Rectal smooth muscle tissue (tissue), 1 donor: ENCODE results near the gene OSBP2.

Experiments used
- H3K27ac ChIP-seq: one replicate; pipeline ENCODE4 v1.7.0; 2013; ENCODE audit warnings: low read depth, low read length, inconsistent platforms
- H3K27me3 ChIP-seq: one replicate; pipeline ENCODE4 v1.7.0; 2013; ENCODE audit warnings: low read length; ENCODE audit not compliant: control insufficient read depth, insufficient read depth
- H3K36me3 ChIP-seq: one replicate; pipeline ENCODE4 v1.7.0; 2013; ENCODE audit warnings: low read length; ENCODE audit not compliant: control insufficient read depth, insufficient read depth
- H3K4me1 ChIP-seq: one replicate; pipeline ENCODE4 v1.7.0; 2013; ENCODE audit warnings: low read length; ENCODE audit not compliant: control insufficient read depth, insufficient read depth
- H3K4me3 ChIP-seq: one replicate; pipeline ENCODE4 v1.7.0; 2013; ENCODE audit warnings: low read length
- H3K9ac ChIP-seq: one replicate; pipeline ENCODE4 v1.7.0; 2013; ENCODE audit warnings: low read length

Gene OSBP2, protein sequence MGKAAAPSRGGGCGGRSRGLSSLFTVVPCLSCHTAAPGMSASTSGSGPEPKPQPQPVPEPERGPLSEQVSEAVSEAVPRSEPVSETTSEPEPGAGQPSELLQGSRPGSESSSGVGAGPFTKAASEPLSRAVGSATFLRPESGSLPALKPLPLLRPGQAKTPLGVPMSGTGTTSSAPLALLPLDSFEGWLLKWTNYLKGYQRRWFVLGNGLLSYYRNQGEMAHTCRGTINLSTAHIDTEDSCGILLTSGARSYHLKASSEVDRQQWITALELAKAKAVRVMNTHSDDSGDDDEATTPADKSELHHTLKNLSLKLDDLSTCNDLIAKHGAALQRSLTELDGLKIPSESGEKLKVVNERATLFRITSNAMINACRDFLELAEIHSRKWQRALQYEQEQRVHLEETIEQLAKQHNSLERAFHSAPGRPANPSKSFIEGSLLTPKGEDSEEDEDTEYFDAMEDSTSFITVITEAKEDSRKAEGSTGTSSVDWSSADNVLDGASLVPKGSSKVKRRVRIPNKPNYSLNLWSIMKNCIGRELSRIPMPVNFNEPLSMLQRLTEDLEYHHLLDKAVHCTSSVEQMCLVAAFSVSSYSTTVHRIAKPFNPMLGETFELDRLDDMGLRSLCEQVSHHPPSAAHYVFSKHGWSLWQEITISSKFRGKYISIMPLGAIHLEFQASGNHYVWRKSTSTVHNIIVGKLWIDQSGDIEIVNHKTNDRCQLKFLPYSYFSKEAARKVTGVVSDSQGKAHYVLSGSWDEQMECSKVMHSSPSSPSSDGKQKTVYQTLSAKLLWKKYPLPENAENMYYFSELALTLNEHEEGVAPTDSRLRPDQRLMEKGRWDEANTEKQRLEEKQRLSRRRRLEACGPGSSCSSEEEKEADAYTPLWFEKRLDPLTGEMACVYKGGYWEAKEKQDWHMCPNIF

GRCh38 chr22:30694640-30695350 lies at the start of gene OSBP2:
Gene OSBP2 (plus strand): TSS chr22:30694874. CDS start chr22:30694910, 36 bp downstream.
- Histone ChIP-seq H3K4me3 (peak within 1 kb of the TSS; percentile 86), H3K27me3 (peaks cover 3% of the 10 kb centered on the region), H3K36me3 (no peaks in the 10 kb centered on the region), H3K9ac (peak within 1 kb of the TSS; percentile 68), H3K27ac (no peak within 1 kb of the TSS), H3K4me1 (peaks cover 6% of the 10 kb centered on the region)

DNA sequence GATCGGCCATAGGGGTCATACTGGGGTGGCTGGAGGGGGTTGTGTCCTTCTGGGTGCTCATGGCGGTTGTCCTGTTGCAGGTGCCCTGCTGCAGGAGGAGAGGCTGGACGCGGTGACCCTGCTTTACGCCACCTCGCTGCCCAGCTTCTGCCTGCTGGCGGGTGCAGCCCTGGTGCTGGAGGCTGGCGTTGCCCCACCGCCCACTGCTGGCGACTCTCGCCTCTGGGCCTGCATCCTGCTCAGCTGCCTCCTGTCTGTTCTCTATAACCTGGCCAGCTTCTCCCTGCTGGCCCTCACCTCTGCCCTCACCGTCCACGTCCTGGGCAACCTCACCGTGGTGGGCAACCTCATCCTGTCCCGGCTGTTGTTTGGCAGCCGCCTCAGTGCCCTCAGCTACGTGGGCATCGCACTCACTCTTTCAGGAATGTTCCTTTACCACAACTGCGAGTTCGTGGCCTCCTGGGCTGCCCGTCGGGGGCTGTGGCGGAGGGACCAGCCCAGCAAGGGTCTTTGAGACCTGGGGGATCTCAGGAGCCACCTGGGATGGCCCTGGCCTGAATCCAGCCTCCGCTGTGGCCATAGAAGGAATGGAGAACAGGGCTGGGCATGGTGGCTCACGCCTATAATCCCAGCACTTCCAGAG lies 48.0 kb upstream of the OSBP2 start:
- H3K9ac ChIP-seq: no peak overlapping the region
- H3K27ac ChIP-seq: no peak overlapping the region
- H3K4me3 ChIP-seq: no peak overlapping the region
- H3K27me3 ChIP-seq: no peaks in the 10 kb centered on the region
- H3K36me3 ChIP-seq: no peaks in the 10 kb centered on the region
- H3K4me1 ChIP-seq: no peaks in the 10 kb centered on the region

GRCh38 chr22:30647536-30647935 lies 47.1 kb upstream of the OSBP2 start:
- no peak overlapping the region for H3K9ac ChIP-seq
- H3K4me1 ChIP-seq: no peaks in the 10 kb centered on the region
- H3K27me3 ChIP-seq: no peaks in the 10 kb centered on the region
- no peak overlapping the region for H3K27ac ChIP-seq
- H3K4me3 ChIP-seq: no peak overlapping the region
- no peaks in the 10 kb centered on the region for H3K36me3 ChIP-seq

DNA sequence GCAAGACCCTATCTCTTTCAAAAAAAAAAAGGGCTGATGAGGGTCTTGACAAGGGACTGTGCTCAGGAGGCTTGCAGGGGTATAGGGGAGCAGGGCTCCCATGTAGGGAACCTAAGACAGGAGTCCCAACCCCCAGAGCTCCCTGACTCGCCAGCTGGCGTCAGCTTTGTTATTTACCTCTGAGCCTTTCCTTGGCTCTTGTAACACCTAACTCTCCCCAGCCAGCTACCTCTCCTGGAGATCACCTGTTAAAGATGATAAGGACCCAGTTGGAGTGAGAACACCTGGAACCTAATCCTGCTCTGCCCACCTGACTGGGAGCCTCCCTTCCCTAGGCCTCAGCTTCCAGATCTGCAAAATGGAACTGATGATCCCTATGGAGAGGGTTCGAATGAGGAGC lies 45.8 kb upstream of the OSBP2 start:
- Histone ChIP-seq H3K27ac (no peak overlapping the region), H3K4me1 (no peaks in the 10 kb centered on the region), H3K9ac (no peak overlapping the region), H3K36me3 (no peaks in the 10 kb centered on the region), H3K27me3 (no peaks in the 10 kb centered on the region), H3K4me3 (no peak overlapping the region)

DNA sequence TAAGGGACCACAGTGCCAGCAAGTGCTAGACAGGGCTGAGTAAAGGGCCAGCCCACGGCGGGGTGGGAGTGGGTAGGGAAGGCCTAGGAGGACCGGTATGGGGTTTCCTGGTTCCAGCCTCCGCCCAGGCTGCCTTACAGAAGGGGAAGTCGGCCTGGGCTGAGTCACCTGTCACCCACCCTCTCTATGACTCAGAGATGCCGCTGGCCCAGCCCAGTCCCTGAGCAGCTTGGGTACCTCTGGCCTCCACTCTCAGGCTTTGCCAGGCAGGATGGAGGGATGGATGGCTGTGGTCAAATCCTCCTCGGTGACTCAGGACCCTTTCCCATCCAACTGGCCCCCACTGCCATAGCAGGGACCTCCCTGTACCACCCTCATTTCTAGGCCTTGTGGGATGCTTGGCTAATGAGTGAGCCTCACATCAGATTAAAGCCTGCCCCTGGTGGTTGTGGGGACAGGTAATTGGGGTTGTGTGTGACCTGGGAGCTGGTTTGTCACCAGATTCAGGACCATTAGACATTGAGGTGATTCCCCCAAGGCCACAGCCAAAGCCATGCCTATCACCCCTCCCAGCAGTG lies 45.2 kb upstream of the OSBP2 start:
- H3K27me3 ChIP-seq: no peaks in the 10 kb centered on the region
- H3K36me3 ChIP-seq: no peaks in the 10 kb centered on the region
- no peak overlapping the region for H3K9ac ChIP-seq
- no peak overlapping the region for H3K27ac ChIP-seq
- no peaks in the 10 kb centered on the region for H3K4me1 ChIP-seq
- no peak overlapping the region for H3K4me3 ChIP-seq

DNA sequence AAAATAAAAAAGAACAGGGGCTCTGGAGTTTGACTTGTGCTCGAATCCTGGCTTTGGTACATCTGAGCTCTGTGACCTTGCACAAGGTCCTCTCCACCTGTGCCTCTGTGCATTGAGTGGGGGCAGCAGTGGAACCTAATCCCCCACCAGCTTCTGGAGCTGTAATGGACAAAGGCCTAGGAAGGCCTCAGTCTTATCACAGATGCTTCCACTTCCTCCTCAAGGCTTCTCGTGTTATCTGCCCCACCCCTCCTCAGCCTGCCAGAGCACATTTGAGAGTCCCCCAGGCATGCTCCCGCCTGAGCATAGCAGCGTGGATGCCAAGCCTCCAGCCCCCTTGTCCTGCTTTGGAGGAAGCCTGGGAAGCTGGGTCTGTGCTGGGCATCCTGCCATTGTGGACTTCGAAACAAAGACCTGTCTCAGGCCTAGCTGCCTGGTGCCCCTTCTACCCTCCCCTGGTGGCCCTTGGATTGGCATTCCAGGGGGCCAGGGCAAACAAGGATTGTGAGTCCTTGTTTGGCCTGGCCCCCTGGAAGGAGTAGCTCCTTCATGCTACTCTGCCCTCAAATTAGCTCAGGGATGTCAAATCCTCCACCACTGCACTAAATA lies 44.1 kb upstream of the OSBP2 start:
- Histone ChIP-seq H3K36me3 (no peaks in the 10 kb centered on the region), H3K4me1 (no peaks in the 10 kb centered on the region), H3K27ac (no peak overlapping the region), H3K27me3 (no peaks in the 10 kb centered on the region), H3K4me3 (no peak overlapping the region), H3K9ac (no peak overlapping the region)

DNA sequence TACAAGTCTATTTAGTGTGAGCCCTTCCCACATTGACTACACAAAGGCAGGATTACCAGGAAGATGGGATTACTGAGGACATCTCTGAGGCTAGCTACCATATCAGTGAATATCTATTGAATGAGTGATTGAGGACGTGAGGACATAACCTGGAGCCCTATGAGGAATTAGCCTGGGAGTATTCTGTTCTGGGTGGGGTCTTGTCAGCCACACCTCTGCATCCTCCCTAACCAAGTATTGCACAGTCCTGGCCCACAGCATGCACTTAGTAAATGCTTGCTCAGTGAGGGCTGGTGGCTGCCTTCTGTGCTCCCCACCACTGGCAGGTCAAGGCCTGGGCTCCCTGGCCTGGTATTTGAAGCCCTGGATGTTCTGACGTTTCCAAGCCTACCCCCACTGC lies 41.8 kb upstream of the OSBP2 start:
- no peaks in the 10 kb centered on the region for H3K27me3 ChIP-seq
- no peak overlapping the region for H3K4me3 ChIP-seq
- H3K9ac ChIP-seq: no peak overlapping the region
- H3K36me3 ChIP-seq: no peaks in the 10 kb centered on the region
- no peaks in the 10 kb centered on the region for H3K4me1 ChIP-seq
- H3K27ac ChIP-seq: no peak overlapping the region

DNA sequence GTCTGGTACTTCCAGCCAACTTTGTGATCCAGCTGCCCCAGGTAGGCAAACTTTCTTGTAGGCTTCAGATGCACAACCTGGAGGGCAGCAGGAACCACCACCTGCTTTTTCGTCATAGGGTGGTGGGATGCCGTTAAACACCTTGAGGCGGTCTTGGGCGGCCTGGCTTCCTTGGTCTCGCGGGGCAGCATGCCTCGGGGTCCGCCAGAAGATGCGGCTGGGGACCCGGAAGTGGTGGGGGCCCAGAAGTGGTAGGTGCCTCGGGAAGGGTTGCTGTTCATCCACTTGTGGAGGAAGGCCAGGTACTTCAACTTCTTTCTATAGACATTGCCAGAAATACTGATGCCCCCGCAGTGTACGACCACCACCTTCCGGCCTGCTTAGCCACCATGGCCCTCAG lies 40.3 kb upstream of the OSBP2 start:
- Histone ChIP-seq H3K36me3 (no peaks in the 10 kb centered on the region), H3K27me3 (no peaks in the 10 kb centered on the region)

DNA sequence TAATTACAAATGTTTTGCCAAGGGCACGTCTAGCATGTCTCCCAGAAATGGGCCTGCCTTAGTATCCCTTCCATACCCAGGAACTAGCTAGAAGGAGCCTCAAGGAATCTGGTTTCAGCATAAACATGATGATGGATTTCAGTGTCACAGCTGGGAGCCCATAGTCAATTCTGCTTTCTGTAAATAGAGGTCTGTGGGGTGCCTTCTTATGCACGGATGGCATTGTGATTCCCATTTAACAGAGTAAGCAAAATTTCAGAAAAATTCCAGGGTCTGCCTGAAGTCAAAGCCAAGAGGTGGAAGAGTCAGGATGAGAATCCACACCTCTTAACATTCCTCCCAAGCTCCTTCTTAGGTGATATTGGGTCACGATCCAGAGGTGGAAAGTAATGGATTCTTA lies 39.1 kb upstream of the OSBP2 start:
- Histone ChIP-seq H3K36me3 (no peaks in the 10 kb centered on the region), H3K4me1 (no peaks in the 10 kb centered on the region), H3K27ac (no peak overlapping the region), H3K9ac (no peak overlapping the region), H3K27me3 (no peaks in the 10 kb centered on the region), H3K4me3 (no peak overlapping the region)

More for the DNA sequence above, 40.3 kb upstream of the OSBP2 start:
- no peak overlapping the region for H3K4me3 ChIP-seq
- H3K27ac ChIP-seq: no peak overlapping the region
- H3K4me1 ChIP-seq: no peaks in the 10 kb centered on the region
- no peak overlapping the region for H3K9ac ChIP-seq

- H3K4me1 ChIP-seq: no peaks in the 10 kb centered on the region
- no peak overlapping the region for H3K9ac ChIP-seq
- no peak overlapping the region for H3K27ac ChIP-seq
- peaks cover 9% of the 10 kb centered on the region for H3K36me3 ChIP-seq
- H3K27me3 ChIP-seq: no peaks in the 10 kb centered on the region
- no peak overlapping the region for H3K4me3 ChIP-seq
Measured at GRCh38 chr22:30662040-30662439, 32.6 kb upstream of the OSBP2 start.

DNA sequence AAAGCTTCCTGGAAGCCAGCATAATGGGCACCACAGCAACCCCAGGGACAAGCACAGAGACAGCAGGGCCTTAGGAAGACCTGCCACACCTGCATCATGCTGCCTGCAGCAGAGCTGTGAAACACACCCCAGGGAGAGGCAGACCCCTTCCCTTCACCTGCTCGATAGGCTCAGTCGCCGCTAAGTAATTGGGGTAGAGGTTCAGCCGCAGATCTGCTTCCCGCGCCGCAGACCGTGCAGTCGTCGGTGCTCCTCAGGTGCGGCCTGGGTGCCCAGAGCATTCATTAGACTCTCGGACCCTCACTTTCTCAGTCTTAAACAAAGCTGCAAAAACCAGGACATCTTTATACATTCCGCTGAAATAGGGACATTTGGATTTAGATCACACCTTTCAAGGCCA lies 29.9 kb upstream of the OSBP2 start:
- peaks cover 9% of the 10 kb centered on the region for H3K36me3 ChIP-seq
- no peaks in the 10 kb centered on the region for H3K4me1 ChIP-seq
- no peak overlapping the region for H3K4me3 ChIP-seq
- no peak overlapping the region for H3K27ac ChIP-seq
- no peak overlapping the region for H3K9ac ChIP-seq
- no peaks in the 10 kb centered on the region for H3K27me3 ChIP-seq
